Fibroblast of skin of right biceps (primary cell): Measurements from ENCODE around the gene KANK2.
"Not testable (repeated sequence)": the region's sequence is repeated elsewhere in the genome, so short reads cannot be mapped to it uniquely, and the experiment has no call there.

Experiments
- DNase-seq: peaks from one replicate; pipeline ENCODE4 v3.0.0-alpha.2; 2013

The KANK2 gene

DNA sequence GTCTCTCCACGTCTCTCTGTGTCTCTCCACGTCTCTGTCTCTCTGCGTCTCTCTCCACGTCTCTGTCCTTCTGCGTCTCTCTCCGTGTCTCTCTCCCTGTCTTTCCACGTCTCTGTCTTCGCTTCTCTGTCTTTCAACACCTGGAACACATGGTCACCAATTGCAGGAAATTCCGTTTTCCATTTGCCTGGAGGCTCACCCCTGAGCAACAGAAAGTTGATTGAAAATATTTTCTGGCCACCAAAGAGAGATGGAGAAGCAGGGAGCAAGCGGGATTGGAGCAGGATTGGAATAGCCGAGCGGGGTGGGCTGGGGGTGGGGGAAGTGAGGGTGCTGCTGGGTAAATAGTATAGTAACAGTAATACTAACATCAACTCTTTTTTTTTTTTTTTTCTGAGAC lies 1.7 kb downstream of the KANK2 start:
- no peak for DNase-seq

- peak; percentile 40 for DNase-seq
Measured at GRCh38 chr19:11194656-11195558, 2.4 kb downstream of the KANK2 start.

- no peak for DNase-seq
Measured at GRCh38 chr19:11194173-11194572, 3.2 kb downstream of the KANK2 start.

GRCh38 chr19:11192957-11193939 lies 4.1 kb downstream of the KANK2 start:
- no peak for DNase-seq

DNA sequence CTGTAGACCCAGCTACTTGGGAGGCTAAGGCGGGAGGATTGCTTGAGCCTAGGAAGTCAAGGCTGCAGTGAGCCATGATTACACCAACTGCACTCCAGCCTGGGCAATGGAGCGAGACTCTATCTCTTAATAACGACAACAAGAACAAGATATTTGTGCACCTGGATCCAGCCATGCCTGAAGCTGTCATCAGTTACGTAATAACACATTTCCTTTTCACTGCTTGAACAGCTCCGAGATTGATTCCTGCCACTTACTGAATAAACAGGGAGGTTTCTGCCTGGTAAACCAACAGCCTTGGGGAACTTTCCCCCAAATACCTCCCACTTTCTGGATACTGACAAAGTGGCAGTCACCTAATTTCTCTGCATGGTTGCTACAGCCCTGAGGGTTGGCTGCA lies 5.4 kb downstream of the KANK2 start:
- no peak for DNase-seq

GRCh38 chr19:11191273-11191755 lies 6.0 kb downstream of the KANK2 start:
- DNase-seq = peak; percentile 58

GRCh38 chr19:11190501-11190900 lies 6.8 kb downstream of the KANK2 start:
- DNase-seq = no peak

DNA sequence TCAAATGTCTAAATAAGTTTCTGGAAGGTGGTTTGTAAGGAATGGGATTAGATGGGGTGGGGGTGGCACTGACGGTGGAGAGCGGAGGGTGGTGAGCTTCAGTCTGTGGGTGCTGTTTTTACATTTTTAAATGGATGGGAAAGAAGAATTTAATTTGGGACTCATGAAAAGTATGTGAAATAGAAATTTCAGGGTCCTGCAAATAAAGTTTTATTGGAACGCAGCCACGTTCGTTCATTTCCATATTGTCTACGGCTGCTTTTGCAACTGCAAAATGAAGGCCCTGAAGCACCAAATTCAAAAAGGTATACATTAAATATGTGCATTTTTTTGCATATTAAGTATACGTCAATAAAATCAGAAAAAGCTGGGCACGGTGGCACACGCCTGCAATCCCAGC lies 9.9 kb downstream of the KANK2 start:
- no peak for DNase-seq

GRCh38 chr19:11182994-11183393 lies 14.4 kb downstream of the KANK2 start:
- no peak for DNase-seq

- no peak for DNase-seq
Measured at GRCh38 chr19:11181488-11181887, 15.9 kb downstream of the KANK2 start.

GRCh38 chr19:11180975-11181374 lies 16.4 kb downstream of the KANK2 start:
- DNase-seq = not testable (repeated sequence)

GRCh38 chr19:11180346-11180745 lies 17.0 kb downstream of the KANK2 start:
- no peak for DNase-seq

GRCh38 chr19:11179716-11180297 lies 17.5 kb downstream of the KANK2 start:
- DNase-seq = no peak

GRCh38 chr19:11179145-11179465 lies 18.2 kb downstream of the KANK2 start:
- DNase-seq = not testable (repeated sequence)

GRCh38 chr19:11177592-11177991 lies 19.8 kb downstream of the KANK2 start:
- no peak for DNase-seq

- no peak for DNase-seq
Measured at GRCh38 chr19:11176466-11177193, 20.7 kb downstream of the KANK2 start.

DNA sequence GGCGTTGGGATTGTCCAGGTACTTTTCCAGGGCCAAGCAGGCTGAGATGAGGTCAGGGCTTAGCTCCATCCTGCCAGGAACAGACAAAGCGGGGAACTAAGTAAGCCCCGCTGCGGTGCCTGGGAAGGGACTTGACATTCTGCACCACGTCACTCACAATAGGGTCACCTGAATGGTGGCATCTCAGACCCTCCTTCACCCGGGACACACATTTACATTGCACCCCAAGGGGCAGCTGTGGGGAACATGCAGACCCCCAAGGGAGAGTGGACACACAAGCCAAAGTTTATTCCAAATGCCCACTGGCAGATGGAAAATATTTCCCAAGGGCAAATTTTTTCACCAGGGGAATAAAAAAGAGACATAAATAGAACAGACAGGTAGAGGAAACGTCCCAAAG lies 21.4 kb downstream of the KANK2 start:
- DNase-seq = no peak

GRCh38 chr19:11174336-11174735 lies 23.0 kb downstream of the KANK2 start:
- no peak for DNase-seq

DNA sequence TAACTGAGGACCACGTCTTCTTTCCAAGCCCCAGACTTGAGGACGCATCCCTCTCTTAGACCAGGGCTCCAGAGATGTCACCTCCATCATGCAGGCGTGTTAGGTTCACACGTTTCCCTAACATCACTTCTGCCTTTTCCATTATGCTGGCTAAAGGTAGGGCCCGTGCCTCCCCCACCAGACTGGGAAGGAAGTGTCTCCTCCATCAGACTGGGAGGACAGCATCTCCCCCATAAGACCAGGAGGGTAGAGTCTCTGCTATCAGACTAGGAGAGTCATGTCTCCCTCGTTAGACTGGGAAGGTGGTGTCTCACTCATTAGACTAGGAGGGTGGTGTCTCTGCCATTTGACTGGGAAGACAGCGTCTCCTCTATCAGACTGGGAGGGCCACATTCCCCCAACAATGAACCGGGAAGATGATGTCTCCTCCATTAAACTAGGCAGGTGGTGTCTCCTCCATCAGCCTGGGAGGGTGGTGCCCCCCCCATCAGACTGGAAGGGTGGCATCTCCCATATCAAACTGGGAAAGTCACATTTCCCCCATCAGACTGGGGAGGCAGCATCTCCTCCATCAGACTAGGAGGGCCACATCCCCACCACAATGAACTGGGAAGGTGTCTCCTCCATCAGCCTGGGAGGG lies 23.7 kb downstream of the KANK2 start:
- DNase-seq = no peak

DNA sequence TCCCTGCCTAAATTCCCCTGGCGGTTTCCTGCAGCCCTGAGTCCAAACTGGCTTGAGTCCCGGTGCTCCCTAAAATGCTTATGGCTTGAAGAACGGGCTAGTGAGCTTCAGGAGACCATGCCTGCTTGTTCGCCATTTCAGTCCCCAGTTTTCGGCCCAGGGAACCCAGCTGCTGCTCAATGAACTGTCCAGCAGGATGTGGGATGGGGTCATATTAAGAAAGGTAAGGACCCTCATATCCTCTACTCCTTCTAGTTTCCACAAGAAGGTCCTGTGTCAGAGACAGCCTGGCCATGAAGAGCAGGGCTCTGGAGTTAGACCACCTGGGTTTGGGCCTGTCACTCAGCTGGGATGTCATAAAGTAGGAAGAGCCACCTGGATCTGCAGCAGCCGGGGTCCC lies 24.8 kb downstream of the KANK2 start:
- no peak for DNase-seq

DNA sequence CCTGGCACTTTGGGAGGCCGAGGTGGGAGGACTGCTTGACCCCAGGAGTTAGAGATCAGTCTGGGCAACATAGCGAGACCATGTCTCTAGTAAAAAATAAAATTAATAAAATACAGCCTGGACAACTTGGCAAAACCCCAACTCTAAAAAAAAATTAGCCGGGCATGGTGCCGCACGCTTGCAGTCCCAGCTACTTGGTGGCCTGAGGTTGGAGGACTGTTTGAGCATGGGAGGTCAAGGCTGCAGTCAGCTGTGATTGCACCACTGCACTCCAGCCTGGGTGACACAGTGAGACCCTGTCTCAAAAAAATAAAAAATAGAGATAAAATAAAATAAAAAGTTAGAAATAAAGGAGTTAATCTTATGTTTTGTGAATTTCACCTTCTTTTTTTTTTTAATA lies 26.2 kb downstream of the KANK2 start:
- DNase-seq = no peak
